HCT116 (cell line): ENCODE data around the gene GCLC. TPM values are rescaled to one million over a fixed set of nuclear protein-coding genes. Genes with fewer than 3 reads are reported as not detected.

Experiments
- ATAC-seq: fragments of 200-7000 bp; cut with Tn5 transposase; 2 replicates; pipeline ENCODE4 v1.9.1; 2020; ENCODE audit warnings: mild to moderate bottlenecking, moderate library complexity
- BruUV-seq: library from RNA; stranded (reverse); fragments of 400-500 nt; replicated peaks from 2 replicates; lab custom pipeline; 2021; lab: Mats Ljungman, UMichigan
- CTCF ChIA-PET: fragments of 300-600 bp; sonication (Branson Sonifier 250); formaldehyde crosslinking; loops from one replicate; lab custom pipeline; 2021; ENCODE audit warnings: antibody characterized with exemption; lab: Charles Lee
- POLR2A ChIA-PET: fragments of 300-600, 350-600 bp; sonication (Branson Sonifier 250); formaldehyde crosslinking; loops from one replicate; lab custom pipeline; 2021; ENCODE audit warnings: antibody characterized with exemption; lab: Charles Lee
- RAD21 ChIA-PET, 2 experiments: fragments of 300-600 bp; sonication (Branson Sonifier 250); formaldehyde crosslinking; loops; one replicate each; lab custom pipeline; 2023; ENCODE audit warnings: low total read pairs in 2 of 2; ENCODE audit not compliant: uncharacterized antibody in 2 of 2, unreplicated experiment in 2 of 2, low non-redundant PET in 1 of 2; lab: Charles Lee
- DNase-seq: peaks from one replicate; pipeline ENCODE4 v3.0.0-alpha.2; 2010; ENCODE audit warnings: low read depth, low spot score
- H2AFZ ChIP-seq: fragments of 200-600 bp; shearing (Covaris generic), sonication (generic); 2 replicates; pipeline ENCODE4 v1.6.1; 2017; ENCODE audit warnings: low read depth, mixed run types, mixed read lengths, antibody characterized with exemption, low read length; ENCODE audit not compliant: poor library complexity, severe bottlenecking
- H3K27ac ChIP-seq: 2 replicates; pipeline ENCODE4 v1.5.1; 2012; ENCODE audit warnings: low read depth, low read length
- H3K27me3 ChIP-seq: fragments of 200-600 bp; sonication (generic); 2 replicates; pipeline ENCODE4 v1.6.1; 2016; ENCODE audit warnings: mixed run types, low read length, mixed read lengths; ENCODE audit not compliant: insufficient read depth
- H3K36me3 ChIP-seq, 2 experiments: fragments of 200-500 bp in 1 of 2; fragments of 200-600 bp in 1 of 2; sonication (Bioruptor generic) in 1 of 2; sonication (generic) in 1 of 2; 2 replicates each; pipeline versions ENCODE4 v1.5.1 to v1.6.1; 2014 to 2016; ENCODE audit warnings: low read length in 2 of 2, inconsistent platforms in 1 of 2, mixed read lengths in 1 of 2, mixed run types in 1 of 2; ENCODE audit not compliant: insufficient read depth in 2 of 2, control insufficient read depth in 1 of 2
- H3K4me1 ChIP-seq, 2 experiments: fragments of 200-600 bp in 1 of 2; sonication (generic) in 1 of 2; 2 replicates each; pipeline versions ENCODE4 v1.5.1 to v1.6.1; 2012 to 2017; ENCODE audit warnings: low read length in 2 of 2, inconsistent platforms in 1 of 2, mild to moderate bottlenecking in 1 of 2, mixed read lengths in 1 of 2, mixed run types in 1 of 2, moderate library complexity in 1 of 2; ENCODE audit not compliant: insufficient read depth in 2 of 2, control insufficient read depth in 1 of 2
- H3K4me2 ChIP-seq: fragments of 200-600 bp; sonication (generic); 2 replicates; pipeline ENCODE4 v1.6.1; 2017; ENCODE audit warnings: mixed run types, low read length, mixed read lengths
- H3K4me3 ChIP-seq, 2 experiments: fragments of 200-600 bp in 1 of 2; sonication (generic) in 1 of 2; replicated peaks in 1 of 2; 2 replicates each; pipeline ENCODE4 v1.5.1; 2011 to 2016; ENCODE audit warnings: low read length in 2 of 2, control low read depth in 1 of 2, low read depth in 1 of 2, mild to moderate bottlenecking in 1 of 2, mixed read lengths in 1 of 2, mixed run types in 1 of 2
- H3K79me2 ChIP-seq: fragments of 200-600 bp; sonication (generic); 2 replicates; pipeline ENCODE4 v1.6.1; 2017; ENCODE audit warnings: mild to moderate bottlenecking, mixed run types, low read length, moderate library complexity, mixed read lengths; ENCODE audit not compliant: insufficient read depth
- H3K9ac ChIP-seq: fragments of 200-600 bp; sonication (generic); 2 replicates; pipeline ENCODE4 v1.6.1; 2016; ENCODE audit warnings: low read length, mixed read lengths
- H3K9me2 ChIP-seq: fragments of 200-600 bp; sonication (generic), shearing (Covaris generic); 2 replicates; pipeline ENCODE4 v1.6.1; 2017; ENCODE audit warnings: mixed run types, mild to moderate bottlenecking, moderate library complexity; ENCODE audit not compliant: insufficient read depth
- H3K9me3 ChIP-seq, 2 experiments: fragments of 200-500 bp in 1 of 2; fragments of 200-600 bp in 1 of 2; sonication (Bioruptor generic) in 1 of 2; sonication (generic) in 1 of 2; 2 replicates each; pipeline ENCODE4 v1.6.1; 2014 to 2017; ENCODE audit warnings: low read length in 2 of 2, mixed read lengths in 2 of 2, inconsistent platforms in 1 of 2, low read depth in 1 of 2, mild to moderate bottlenecking in 1 of 2, mixed run types in 1 of 2, moderate library complexity in 1 of 2; ENCODE audit not compliant: control insufficient read depth in 1 of 2, insufficient read depth in 1 of 2
- H4K20me1 ChIP-seq: fragments of 200-600 bp; sonication (generic), shearing (Covaris generic); 2 replicates; pipeline ENCODE4 v1.6.1; 2017; ENCODE audit warnings: mixed run types, mild to moderate bottlenecking, moderate library complexity; ENCODE audit not compliant: insufficient read depth
- ATF3 ChIP-seq: IDR thresholded peaks from 2 replicates; pipeline ENCODE4 v1.6.1; 2012
- CBX3 ChIP-seq: IDR thresholded peaks from 2 replicates; pipeline ENCODE4 v1.6.1; 2012; ENCODE audit warnings: low read depth
- CEBPB ChIP-seq: IDR thresholded peaks from 2 replicates; pipeline ENCODE4 v1.6.1; 2012; ENCODE audit warnings: low read depth
- CTCF ChIP-seq, 3 experiments: fragments of 200-600 bp in 1 of 3; sonication (generic) in 1 of 3; IDR thresholded peaks in 2 of 3; conservative IDR thresholded peaks in 1 of 3; 2 replicates each; pipeline ENCODE4 v1.5.1; 2012 to 2017; ENCODE audit warnings: low read depth in 2 of 3, low read length in 2 of 3, antibody characterized with exemption in 1 of 3, borderline replicate concordance in 1 of 3, control low read depth in 1 of 3, mild to moderate bottlenecking in 1 of 3, mixed read lengths in 1 of 3, mixed run types in 1 of 3, moderate library complexity in 1 of 3; ENCODE audit not compliant: insufficient read depth in 1 of 3
- EGR1 ChIP-seq: IDR thresholded peaks from 2 replicates; pipeline ENCODE4 v1.6.1; 2012; ENCODE audit warnings: low read depth
- EZH2 ChIP-seq: fragments of 200-600 bp; sonication (generic); IDR thresholded peaks from 2 replicates; pipeline ENCODE4 v1.6.1; 2017; ENCODE audit warnings: antibody characterized with exemption, mixed run types
- FOSL1 ChIP-seq: IDR thresholded peaks from 2 replicates; pipeline ENCODE4 v1.6.1; 2012; ENCODE audit warnings: low read depth
- MAX ChIP-seq: IDR thresholded peaks from 2 replicates; pipeline ENCODE4 v1.6.1; 2012
- POLR2A ChIP-seq: IDR thresholded peaks from 2 replicates; pipeline ENCODE4 v1.7.0; 2011; ENCODE audit warnings: borderline replicate concordance; ENCODE audit not compliant: insufficient read depth, insufficient read length; ENCODE audit errors: extremely low read depth
- POLR2AphosphoS5 ChIP-seq: IDR thresholded peaks from 2 replicates; pipeline ENCODE4 v1.6.1; 2011; ENCODE audit warnings: mild to moderate bottlenecking, low read depth, low read length, moderate library complexity
- RAD21 ChIP-seq: IDR thresholded peaks from 2 replicates; pipeline ENCODE4 v1.6.1; 2012; ENCODE audit warnings: low read depth, mild to moderate bottlenecking
- SIN3A ChIP-seq: IDR thresholded peaks from 2 replicates; pipeline ENCODE4 v1.6.1; 2012; ENCODE audit warnings: low read depth
- SP1 ChIP-seq: IDR thresholded peaks from 2 replicates; pipeline ENCODE4 v1.6.1; 2012; ENCODE audit warnings: low read depth
- SRF ChIP-seq: IDR thresholded peaks from 2 replicates; pipeline ENCODE4 v1.6.1; 2012; ENCODE audit warnings: low read depth
- YY1 ChIP-seq: IDR thresholded peaks from 2 replicates; pipeline ENCODE4 v1.6.1; 2011; ENCODE audit warnings: low read length, low read depth, moderate library complexity, mild to moderate bottlenecking; ENCODE audit not compliant: insufficient replicate concordance; ENCODE audit errors: extremely low read depth
- ZBTB33 ChIP-seq: IDR thresholded peaks from 2 replicates; pipeline ENCODE4 v1.6.1; 2011; ENCODE audit warnings: mild to moderate bottlenecking, low read length, moderate library complexity; ENCODE audit not compliant: insufficient replicate concordance; ENCODE audit errors: extremely low read depth
- ZFX ChIP-seq: fragments of 450-650 bp; IDR thresholded peaks from 2 replicates; pipeline ENCODE4 v1.6.1; 2017
- ZNF274 ChIP-seq: fragments of 200-500 bp; sonication (Bioruptor generic); IDR thresholded peaks from 2 replicates; pipeline ENCODE4 v1.6.1; 2014; ENCODE audit warnings: mild to moderate bottlenecking, low read depth, low read length, inconsistent platforms
- intact Hi-C: fragments of 100-400 bp; cut with micrococcal nuclease; formaldehyde crosslinking; loops from 2 replicates; pipeline ENCODE4 v1.10.0; 2022
- total RNA-seq: library from RNA; stranded (reverse); gene quantifications from one replicate; pipeline ENCODE4 v1.2.1, GENCODE V29; 2021; ENCODE audit not compliant: unreplicated experiment

Gene GCLC
- total RNA-seq, 1 experiment from 2014 or later: 72.0 TPM

- ChIA-PET RAD21 (no interaction called here), CTCF (no interaction called here)
- no peak for DNase-seq
- H3K27ac ChIP-seq: no peak overlapping the region
- no peak overlapping the region for H3K9ac ChIP-seq
- no TSS peak for BruUV-seq
- TF ChIP-seq MAX: no peak
- no peak for TF ChIP-seq ZFX
- TF ChIP-seq ZBTB33: no peak
- TF ChIP-seq CBX3: no peak
- TF ChIP-seq POLR2A: no peak
- TF ChIP-seq SRF: no peak
- TF ChIP-seq ATF3: no peak
- no peak for TF ChIP-seq SIN3A
- no peak for TF ChIP-seq RAD21
- no peak for TF ChIP-seq POLR2AphosphoS5
- no peak for TF ChIP-seq FOSL1
- no peak for TF ChIP-seq YY1
- no peak for TF ChIP-seq EGR1
- no peak for TF ChIP-seq CEBPB
- TF ChIP-seq EZH2: no peak
- TF ChIP-seq CTCF (IDR thresholded peaks at IDR 0.05 in 2 of 3, conservative IDR thresholded peaks at IDR 0.05 in 1 of 3; ENCODE audit: borderline replicate concordance in 1 of 3, insufficient read depth in 1 of 3, low read depth in 2 of 3, low read length in 2 of 3): no peak
- no peak for TF ChIP-seq SP1
- no peak for TF ChIP-seq ZNF274
- TF ChIP-seq, all 23 proteins: peak for 0
- POLR2A ChIA-PET: no interaction called here
- H2AFZ ChIP-seq: no peak overlapping the region
- H3K9me2 ChIP-seq: no peaks in the 10 kb centered on the region
- H3K9me3 ChIP-seq: no peaks in the 10 kb centered on the region
- ATAC-seq: no peak
- H3K4me2 ChIP-seq: no peak overlapping the region
- no peaks in the 10 kb centered on the region for H3K27me3 ChIP-seq
- no peaks in the 10 kb centered on the region for H3K79me2 ChIP-seq
- H3K36me3 ChIP-seq: no peaks in the 10 kb centered on the region
- H3K4me1 ChIP-seq: no peaks in the 10 kb centered on the region
- intact Hi-C loops: no loop called here
- no peak overlapping the region for H3K4me3 ChIP-seq
- H4K20me1 ChIP-seq: no peaks in the 10 kb centered on the region
These were observed 89.2 kb downstream of the GCLC start for GRCh38 chr6:53455678-53456077.
